ENCODE data around the gene OR10P1.

DNA sequence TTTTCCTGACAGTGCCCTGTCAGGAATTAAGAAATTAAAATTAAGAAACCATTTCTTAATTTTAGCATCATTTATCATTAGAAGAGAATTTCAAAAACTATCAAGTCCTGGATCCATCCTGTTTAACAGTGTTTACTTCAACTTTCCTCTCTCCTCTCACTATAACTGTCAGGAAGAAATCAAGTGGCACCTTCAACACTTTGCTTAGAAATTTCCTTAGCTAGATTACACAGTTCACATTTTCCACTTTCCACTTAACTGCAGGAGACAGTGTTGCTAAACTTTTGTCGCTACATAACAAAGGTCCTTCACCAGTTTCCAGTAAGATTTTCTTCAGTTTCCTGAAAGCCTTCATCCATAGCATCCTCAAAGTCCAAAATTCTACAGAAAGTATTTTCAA is 21.9 kb upstream of the OR10P1 start:
- TF ChIP-seq, protein P1, sequence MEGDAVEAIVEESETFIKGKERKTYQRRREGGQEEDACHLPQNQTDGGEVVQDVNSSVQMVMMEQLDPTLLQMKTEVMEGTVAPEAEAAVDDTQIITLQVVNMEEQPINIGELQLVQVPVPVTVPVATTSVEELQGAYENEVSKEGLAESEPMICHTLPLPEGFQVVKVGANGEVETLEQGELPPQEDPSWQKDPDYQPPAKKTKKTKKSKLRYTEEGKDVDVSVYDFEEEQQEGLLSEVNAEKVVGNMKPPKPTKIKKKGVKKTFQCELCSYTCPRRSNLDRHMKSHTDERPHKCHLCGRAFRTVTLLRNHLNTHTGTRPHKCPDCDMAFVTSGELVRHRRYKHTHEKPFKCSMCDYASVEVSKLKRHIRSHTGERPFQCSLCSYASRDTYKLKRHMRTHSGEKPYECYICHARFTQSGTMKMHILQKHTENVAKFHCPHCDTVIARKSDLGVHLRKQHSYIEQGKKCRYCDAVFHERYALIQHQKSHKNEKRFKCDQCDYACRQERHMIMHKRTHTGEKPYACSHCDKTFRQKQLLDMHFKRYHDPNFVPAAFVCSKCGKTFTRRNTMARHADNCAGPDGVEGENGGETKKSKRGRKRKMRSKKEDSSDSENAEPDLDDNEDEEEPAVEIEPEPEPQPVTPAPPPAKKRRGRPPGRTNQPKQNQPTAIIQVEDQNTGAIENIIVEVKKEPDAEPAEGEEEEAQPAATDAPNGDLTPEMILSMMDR (IDR thresholded peaks at IDR 0.05; ENCODE audit: low read depth, low read length, poor library complexity, severe bottlenecking): no peak
- TF ChIP-seq EZH2phosphoT487 (IDR thresholded peaks at IDR 0.05; ENCODE audit: borderline replicate concordance, low read length): no peak
